Endometrial microvascular endothelial cells (primary cell): ENCODE data around the gene ARRDC3. TPM values are rescaled to one million over a fixed set of nuclear protein-coding genes. Genes with fewer than 3 reads are reported as not detected.

Source experiments
- in situ Hi-C: cut with HindIII; loops from 2 replicates; pipeline ENCODE4 v1.10.0; 2017; ENCODE audit warnings: low sequenced_read_pairs, low pct_unique_long_range_greater_than_20kb; ENCODE audit errors: inconsistent ontology term
- total RNA-seq: library from RNA; depleted of rRNA; stranded (reverse); fragments of >200 nt; gene quantifications from one replicate; pipeline ENCODE4 v1.2.3, GENCODE V29; 2015; ENCODE audit errors: inconsistent ontology term

ARRDC3 gene, protein sequence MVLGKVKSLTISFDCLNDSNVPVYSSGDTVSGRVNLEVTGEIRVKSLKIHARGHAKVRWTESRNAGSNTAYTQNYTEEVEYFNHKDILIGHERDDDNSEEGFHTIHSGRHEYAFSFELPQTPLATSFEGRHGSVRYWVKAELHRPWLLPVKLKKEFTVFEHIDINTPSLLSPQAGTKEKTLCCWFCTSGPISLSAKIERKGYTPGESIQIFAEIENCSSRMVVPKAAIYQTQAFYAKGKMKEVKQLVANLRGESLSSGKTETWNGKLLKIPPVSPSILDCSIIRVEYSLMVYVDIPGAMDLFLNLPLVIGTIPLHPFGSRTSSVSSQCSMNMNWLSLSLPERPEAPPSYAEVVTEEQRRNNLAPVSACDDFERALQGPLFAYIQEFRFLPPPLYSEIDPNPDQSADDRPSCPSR
- total RNA-seq: 25.1 TPM

DNA sequence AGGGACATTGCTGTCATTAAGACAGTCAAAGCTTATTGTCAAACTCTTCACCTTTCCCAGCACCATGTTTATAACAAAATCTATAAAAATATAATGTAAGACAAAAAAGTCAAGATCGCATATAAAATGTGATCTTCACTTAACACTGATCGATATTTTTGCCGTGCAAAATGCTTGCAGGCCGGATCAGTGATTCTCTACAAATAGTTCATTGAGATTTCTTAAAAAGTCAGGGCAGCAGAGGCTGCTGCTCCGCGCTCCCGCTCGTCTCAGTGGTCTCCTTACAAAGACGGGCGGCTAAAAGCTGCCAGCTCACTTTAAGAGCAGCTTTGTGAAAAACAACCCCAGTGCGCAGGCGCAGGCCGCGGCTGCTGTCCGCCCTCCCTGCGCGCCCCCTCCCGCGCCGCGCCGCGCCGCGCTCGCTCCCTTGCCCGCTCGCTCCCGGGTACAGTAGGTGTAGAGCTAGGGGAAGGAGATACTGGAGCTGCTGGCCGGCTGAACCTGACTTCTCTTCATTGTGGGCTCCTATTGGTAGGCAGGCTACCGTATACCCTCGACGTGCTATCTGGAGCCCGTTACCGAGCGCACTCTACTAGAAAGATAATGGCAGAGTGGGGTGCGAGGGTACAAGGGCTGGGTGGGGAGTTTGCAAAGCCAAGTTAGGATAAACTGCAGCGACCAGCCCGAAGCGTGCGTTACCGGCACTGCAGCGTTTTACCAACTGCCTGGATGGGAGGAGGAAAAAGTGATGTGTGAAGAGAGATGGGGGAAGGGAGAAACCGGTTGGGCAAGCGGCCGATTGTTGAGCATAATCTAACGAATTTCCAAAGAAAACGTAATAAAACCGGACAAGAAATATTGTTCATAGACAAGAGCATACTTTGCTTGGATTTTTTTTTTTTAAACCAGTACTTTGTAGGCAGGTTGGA lies at the start of gene ARRDC3:
ARRDC3 (minus strand) TSS at position 291 of the 929 bp plus-strand sequence; CDS start at position 66, 225 bp downstream.
- in situ Hi-C loops: loop anchor here (5.0 to 10.0 kb wide), 3 partner anchors 71 to 468 kb away; no protein-coding TSS in a partner anchor

DNA sequence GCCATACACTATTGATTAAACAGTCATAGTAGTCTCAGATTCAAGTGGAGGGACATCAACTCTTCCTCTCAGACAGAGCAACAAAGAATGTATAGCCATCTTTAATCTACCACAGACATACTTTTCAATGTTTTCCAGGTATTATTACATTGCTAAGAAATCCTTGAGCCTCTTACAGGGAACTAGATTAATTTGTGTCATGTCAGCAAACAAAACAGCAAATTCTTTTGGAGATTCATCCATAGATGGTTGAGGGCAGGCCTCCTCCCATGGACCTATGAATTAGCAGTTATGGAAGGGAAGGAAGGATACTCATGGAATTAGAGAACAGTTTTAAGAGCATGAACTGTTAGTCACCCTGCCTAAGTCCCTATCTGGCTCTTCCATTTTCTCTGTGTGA lies 47.8 kb upstream of the ARRDC3 start:
- in situ Hi-C loops: no loop called here

DNA sequence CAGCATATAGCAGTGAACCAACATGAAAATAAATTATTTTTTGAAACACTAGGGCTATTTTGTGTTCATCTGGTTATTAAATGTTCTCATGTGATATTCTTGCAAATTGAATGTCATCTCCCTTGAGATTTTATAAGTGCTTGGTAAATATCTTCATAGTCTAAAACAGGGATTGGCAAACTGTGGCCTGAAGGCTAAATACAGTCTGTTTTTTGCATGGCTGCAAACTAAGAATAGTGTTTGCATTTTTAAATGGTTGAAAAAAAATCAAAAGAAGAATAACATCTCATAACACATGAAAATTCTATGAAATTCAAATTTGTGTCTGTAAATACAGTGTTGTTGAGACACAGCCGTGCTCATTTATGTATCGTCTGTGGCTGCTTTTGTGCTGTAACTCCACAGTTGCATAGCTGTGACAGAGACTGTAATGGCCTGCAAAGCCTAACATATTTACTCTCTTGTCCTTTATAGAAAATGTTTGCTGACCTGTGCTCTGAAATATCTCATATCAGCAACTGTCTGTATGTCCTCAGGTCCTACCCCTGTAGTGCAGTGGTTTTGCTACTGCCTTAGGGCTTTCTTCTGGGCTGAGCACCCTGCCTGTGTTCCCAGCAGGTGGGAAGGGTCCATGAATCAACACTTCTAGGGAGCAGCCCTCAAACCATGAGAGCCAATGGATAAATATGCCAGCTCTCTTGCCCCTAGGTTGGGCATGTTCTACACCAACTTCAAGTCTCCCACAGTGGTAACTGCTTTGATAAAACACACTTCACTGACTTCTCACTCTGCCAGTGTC lies 41.7 kb upstream of the ARRDC3 start:
- in situ Hi-C loops: no loop called here

DNA sequence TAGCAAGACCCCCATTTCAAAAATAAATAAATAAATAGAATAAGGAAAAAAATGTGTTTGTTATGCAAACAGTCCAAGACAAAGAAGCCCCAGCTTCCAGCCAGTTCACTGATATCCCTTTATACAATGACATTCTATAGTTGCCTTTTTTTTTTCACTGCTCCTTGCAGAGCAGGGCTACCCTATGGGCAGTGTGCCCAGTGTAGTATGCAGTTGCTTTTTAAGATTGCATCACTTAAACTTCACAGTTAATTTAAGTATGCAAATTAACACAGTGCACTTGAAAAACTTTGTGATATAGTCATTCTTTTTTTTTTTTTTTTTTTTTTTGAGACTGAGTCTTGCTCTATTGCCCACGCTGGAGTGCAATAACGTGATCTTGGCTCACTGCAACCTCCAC lies 40.8 kb upstream of the ARRDC3 start:
- in situ Hi-C loops: no loop called here

DNA sequence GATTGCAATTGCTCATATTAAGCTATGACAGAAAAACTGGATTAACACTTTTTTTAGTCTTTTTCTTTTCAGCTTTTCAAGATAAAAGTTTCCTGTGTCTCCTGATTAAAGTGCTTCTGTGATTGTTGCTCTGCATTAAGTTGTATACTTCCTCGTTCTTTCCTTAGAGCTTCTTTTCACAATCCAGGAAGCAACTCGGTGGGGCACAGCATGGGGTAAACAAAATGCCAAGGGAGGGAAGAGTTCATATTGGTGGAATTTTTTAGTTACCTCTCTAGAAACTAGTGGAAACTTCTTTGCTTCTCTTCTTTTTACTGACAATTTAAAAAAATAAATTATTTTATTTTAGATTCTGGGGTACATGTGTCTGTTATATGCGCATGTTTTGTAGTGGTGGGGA lies 37.8 kb upstream of the ARRDC3 start:
- in situ Hi-C loops: no loop called here

DNA sequence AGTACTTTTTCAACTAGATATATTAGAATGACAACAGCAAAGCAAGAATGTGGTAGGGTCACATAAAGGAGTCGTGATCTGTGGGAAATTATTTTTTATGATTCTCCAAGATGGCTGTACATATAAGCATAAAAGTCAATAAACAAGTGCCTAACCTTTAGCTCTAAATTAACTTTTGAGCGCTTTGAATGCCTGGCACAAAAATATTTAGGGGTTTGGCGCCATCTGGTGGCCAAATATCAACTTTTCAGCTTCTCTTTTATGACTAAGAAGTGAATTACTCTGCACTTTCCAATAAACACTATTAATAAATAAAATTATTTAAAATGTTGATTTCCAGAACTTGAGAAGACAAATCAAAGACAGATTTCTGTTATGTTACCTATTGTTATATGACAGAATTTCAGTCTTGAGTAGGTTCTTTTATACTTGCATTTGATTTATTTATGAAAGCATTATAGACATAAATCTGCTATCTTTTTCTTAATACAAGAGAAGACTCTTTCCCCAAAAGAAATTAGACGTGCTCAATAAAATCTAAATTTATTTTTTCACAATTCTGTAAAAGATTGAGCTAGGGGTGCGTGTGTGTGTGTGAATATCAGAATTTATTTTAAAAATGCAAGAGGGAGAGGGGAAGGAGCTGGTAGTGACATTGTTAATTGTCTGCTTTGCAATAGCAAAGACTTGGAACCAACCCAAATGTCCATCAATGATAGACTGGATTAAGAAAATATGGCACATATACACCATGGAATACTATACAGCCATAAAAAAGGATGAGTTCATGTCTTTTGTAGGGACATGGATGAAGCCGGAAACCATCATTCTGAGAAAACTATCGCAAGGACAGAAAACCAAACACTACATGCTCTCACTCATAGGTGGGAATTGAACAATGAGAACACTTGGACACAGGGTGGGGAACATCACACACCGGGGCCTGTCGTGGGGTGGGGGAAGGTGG lies 36.7 kb upstream of the ARRDC3 start:
- in situ Hi-C loops: no loop called here

DNA sequence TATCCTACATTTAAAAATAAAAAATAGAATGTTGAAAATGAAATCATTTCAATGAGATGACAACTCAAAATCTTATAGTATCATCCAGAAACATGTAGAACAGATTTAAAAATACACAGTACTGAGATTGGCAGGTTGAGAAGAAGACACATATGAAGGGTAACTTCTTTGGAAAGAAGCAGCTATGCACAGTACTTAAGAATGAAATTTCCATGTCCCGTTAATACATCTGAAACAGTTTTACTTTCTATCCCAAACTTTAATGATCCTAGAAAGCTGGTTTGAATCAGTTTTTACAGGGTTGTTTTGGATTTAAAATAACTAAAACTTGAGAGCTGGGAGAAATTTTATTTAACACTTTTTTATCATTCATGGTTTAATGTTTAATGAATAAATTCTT lies 36.0 kb upstream of the ARRDC3 start:
- in situ Hi-C loops: no loop called here

DNA sequence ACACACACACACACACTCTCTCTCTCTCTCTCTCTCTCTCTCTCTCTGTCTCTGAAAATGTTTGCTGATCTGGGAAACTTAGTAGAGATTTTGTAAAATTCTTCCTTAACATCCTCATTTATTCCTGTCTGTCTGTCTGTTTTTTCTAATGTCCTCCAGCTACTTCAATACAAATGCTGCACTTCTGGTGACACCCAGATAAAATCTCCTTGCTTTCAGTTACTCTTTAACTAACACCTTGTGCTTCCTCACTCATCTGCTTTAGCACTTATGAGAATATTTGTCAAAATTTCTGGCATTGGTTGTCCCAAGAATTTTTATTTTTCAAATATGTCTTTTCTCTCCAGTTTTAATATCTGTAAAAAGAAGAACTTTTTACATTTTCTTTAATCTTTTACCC lies 35.0 kb upstream of the ARRDC3 start:
- in situ Hi-C loops: no loop called here

DNA sequence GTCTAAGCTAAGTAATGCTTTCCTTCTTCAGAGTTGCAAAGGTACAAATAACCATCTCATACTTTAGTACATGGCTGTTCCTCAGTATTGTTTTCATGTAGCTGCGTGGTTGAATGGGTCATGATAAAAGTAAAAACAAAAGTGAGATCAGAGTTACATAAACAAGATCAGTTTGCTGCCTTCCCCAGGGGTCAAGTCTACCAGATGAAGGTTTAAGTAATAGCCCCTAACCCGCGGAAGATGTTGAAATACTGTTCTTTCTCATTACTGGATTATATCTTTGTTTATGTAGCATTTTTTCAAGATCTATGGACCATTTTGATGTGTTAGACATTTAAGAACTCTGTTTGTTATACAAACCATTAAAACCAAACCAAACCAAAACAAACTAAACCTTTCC lies 34.1 kb upstream of the ARRDC3 start:
- in situ Hi-C loops: no loop called here

DNA sequence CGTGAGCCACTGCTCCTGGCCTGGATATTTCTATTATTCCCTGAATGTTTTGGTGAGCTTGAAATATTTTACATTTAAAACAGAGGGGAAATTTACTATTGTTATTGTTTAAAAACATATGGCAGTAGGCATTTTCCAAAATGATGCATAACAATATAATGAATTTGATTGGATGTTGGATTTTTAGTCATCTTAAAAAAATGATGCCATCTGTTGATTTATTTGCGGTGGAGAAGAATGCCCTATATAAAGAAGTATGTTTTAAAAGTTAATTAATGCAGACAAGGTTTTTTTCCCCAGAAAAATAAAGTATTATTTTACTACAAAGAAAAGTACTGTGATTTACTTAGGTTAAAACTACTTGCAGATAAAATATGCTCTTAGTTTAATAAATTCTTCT lies 33.4 kb upstream of the ARRDC3 start:
- in situ Hi-C loops: no loop called here

DNA sequence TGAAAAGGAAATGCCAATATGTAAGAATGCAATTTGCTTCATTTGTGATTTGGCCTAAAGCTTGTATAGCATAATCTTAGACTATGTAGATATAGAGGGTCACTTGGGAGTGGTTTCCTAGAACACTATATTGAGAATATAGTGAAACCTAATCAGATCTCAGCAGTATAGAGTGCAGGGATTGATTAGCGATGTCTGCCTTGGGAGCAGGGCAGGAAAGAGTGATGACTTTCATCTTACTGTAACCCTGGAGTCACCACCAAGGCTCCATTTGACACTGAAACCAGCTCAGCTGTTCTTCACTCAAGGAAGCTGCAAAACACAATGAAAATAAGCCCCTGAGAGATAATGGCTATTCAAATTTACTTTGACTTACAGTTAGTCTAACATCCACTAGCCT lies 26.2 kb upstream of the ARRDC3 start:
- in situ Hi-C loops: no loop called here

DNA sequence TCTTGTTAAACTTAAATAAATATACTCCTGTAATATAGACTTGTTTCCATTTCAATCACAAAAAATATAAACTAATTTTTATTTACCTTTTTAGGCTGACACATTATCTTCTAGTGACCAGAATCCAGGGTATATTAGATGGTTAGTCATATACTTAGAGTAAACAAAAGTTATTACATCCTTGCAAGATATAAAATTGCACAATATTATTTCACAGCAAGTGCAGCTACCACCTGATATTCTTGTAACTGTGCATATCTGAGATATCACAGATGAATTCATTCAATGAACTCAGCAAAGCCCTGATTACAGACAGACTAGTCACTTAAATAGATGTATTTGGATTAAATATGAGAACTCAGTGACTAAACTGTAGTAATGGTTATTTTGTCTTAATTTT lies 25.6 kb upstream of the ARRDC3 start:
- in situ Hi-C loops: no loop called here

DNA sequence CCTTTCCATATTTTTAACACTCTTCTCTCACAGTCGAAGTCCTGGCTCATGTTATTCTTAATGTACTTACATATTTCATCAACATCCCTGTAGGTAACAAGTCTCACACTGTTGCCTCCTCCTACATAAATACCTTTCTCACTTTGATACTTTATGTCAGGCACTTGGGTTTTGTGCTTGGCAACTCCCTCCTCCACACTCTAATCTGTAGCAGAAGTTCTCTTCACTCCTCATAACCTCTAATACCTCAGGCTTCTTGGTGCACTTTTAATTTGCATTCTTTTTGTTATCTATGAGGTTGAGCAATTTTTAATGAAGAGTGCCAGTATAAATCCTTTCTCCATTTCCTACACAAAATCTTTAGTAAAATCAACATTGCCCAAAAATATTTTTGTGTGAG lies 24.1 kb upstream of the ARRDC3 start:
- in situ Hi-C loops: no loop called here

DNA sequence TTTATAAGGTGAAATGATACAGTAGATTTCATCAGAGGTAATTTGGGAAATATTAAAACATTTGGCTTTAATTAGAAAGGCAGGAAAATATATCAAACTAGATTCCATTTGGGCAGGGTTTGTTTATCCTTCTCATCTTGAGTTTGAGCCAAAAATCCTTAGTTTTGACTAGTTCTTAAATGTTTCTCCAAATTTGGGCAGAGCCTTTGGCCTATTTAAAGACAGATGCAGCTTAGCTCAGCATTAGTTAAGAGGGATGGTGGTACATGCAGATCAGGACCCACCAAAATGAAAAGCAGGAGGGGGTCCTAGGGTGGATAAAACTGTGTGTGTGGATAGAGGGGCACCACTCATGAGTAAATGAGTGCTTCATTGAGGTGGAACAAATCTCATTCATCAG lies 20.3 kb upstream of the ARRDC3 start:
- in situ Hi-C loops: no loop called here

DNA sequence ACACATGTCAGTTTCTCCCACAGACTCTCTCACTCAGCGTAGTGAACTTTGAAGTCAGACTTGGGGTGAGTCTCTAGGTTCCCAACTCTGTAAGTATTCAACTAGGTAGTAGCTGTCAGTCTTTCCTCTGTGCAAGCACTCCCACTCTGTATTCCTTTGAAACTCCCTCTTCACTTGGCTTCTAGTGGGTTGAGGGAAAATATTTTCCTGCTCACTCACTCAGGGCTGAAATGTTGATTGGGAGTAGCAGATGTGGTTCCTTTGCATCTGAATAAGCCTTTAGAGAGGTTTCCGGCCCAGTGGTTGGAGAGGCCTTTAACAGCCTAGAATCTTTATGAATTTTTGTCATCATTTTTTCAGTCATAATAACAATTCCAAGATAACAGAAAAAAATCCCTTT lies 18.1 kb upstream of the ARRDC3 start:
- in situ Hi-C loops: no loop called here

DNA sequence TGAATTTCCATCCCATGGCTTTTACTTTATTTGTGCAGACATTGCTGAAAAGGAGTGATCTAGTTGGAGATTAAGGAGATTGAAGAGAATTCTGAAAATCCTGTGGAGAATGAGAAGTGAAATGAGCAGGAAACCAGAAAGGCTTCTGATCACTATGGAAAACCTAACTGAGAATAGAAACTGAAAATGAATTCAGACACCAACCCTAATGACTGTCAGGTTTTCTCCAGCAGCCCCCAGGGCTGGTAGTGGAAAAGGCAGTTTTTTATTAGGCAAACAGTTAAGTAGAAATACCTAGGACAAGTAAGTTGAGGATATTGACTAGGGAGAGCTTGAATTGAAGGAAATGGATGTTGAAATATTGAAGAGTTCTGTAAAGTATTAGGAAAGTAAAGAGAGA lies 14.7 kb upstream of the ARRDC3 start:
- in situ Hi-C loops: no loop called here

DNA sequence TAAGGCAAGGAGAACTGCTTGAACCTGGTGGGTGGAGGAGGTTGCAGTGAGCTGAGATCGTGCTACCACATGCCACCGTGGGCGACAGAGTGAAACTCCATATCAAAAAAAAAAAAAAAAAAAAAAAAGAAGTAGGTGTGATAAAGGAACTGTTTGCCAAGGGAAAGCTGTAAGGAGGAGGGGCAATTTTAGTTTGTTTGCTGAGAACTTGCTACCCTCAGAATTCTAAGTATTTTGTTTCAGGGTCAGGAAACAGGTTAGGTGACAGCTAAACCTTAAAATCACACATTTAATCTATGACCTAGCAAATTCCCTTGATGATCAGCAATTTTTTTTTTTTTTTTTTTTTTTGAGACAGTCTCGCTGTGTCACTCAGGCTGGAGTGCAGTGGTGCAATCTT lies 7.2 kb upstream of the ARRDC3 start:
- in situ Hi-C loops: no loop called here

DNA sequence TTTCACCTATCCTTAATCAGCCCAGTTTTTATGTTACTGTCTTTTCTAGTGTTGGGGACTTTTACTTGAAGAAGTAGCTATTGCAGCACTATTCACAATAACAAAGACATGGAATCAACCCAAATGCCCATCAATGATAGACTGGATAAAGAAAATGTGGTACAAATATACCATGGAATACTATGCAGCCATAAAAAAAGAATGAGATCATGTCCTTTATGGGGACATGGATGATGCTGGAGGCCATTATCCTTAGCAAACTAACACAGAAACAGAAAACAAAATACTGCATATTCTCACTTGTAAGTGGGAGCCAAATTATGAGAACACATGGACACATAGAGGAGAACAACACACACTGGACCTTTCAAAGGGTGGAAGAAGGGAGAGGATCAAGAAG lies 6.4 kb upstream of the ARRDC3 start:
- in situ Hi-C loops: loop anchor here (10.0 kb wide), 1 partner anchor 475 kb away; no protein-coding TSS in a partner anchor
